Measurements from ENCODE around the gene MKNK2. TPM values are rescaled to one million over a fixed set of nuclear protein-coding genes. Genes with fewer than 3 reads are reported as not detected.

Gene MKNK2
- total and polyA plus RNA-seq, 2 of the 13 experiments (the other 11 are each of a cell fraction or from before 2014, with no cell fraction given): 44.9 to 112 TPM

- TF ChIP-seq CREB3 (CRISPR knock-in tag; IDR thresholded peaks at IDR 0.05): no peak
- TF ChIP-seq ZNF550 (CRISPR knock-in tag; IDR thresholded peaks at IDR 0.05; ENCODE audit: borderline replicate concordance): no peak
- no peak for TF ChIP-seq ZNF143 (CRISPR knock-in tag; IDR thresholded peaks at IDR 0.05)
- no peak for TF ChIP-seq CHD2 (IDR thresholded peaks at IDR 0.05; ENCODE audit: low read depth, low read length)
- no peak for TF ChIP-seq U2AF2 (IDR thresholded peaks at IDR 0.05; ENCODE audit: low read depth, low read length)
- no peak for TF ChIP-seq KDM6A (CRISPR knock-in tag; IDR thresholded peaks at IDR 0.05; ENCODE audit: low read depth)
- no peak for TF ChIP-seq PBX2 (CRISPR knock-in tag; IDR thresholded peaks at IDR 0.05)
- TF ChIP-seq ZNF205 (CRISPR knock-in tag; IDR thresholded peaks at IDR 0.05): 0 out of 2 replicates have a peak, but pooled peaks have one; percentile 10
- TF ChIP-seq PAXIP1 (CRISPR knock-in tag; conservative IDR thresholded peaks at IDR 0.05): 0 out of 2 replicates have a peak, but pooled peaks have one; percentile 27
- TF ChIP-seq ZNF572 (CRISPR knock-in tag; IDR thresholded peaks at IDR 0.05): no peak
- TF ChIP-seq HMG20A (CRISPR knock-in tag; IDR thresholded peaks at IDR 0.05; ENCODE audit: borderline replicate concordance): no peak
- TF ChIP-seq GATAD2A (CRISPR knock-in tag; IDR thresholded peaks at IDR 0.05): peak; percentile 55
- no peak for TF ChIP-seq ZNF496 (CRISPR knock-in tag; IDR thresholded peaks at IDR 0.05; ENCODE audit: insufficient replicate concordance)
- no peak for TF ChIP-seq NFE2L2 (IDR thresholded peaks at IDR 0.05; ENCODE audit: low read length)
- peak; percentile 6; the same call in 1 of the 2 replicates for TF ChIP-seq ELF1 (CRISPR knock-in tag; IDR thresholded peaks at IDR 0.05)
- no peak for TF ChIP-seq FOXK2 (IDR thresholded peaks at IDR 0.05)
Measured at GRCh38 chr19:2064788-2065524, 13.9 kb upstream of the MKNK2 start (continued).

All from HepG2 (cell line).